Measurements from ENCODE around the gene MRLN.
"Not testable (repeated sequence)": the region's sequence is repeated elsewhere in the genome, so short reads cannot be mapped to it uniquely, and the experiment has no call there.

Gene MRLN

GRCh38 chr10:59745163-59745650 is 8.0 kb downstream of the MRLN start:
- ATAC-seq (no peak), DNase-seq (no peak)

GRCh38 chr10:59744762-59745161 is 8.5 kb downstream of the MRLN start:
- DNase-seq, ATAC-seq: not testable (repeated sequence)

- not testable (repeated sequence) for ATAC-seq
Observed at GRCh38 chr10:59744156-59744555, 9.1 kb downstream of the MRLN start.

GRCh38 chr10:59741583-59741982 is 11.7 kb downstream of the MRLN start:
- ATAC-seq (no peak), DNase-seq (no peak)

More at GRCh38 chr10:59744156-59744555, 9.1 kb downstream of the MRLN start:
- not testable (repeated sequence) for DNase-seq

GRCh38 chr10:59741048-59741447 is 12.2 kb downstream of the MRLN start:
- ATAC-seq (no peak), DNase-seq (no peak)

- ATAC-seq, result no peak
- no peak for DNase-seq
Observed at GRCh38 chr10:59736749-59737148, 16.5 kb downstream of the MRLN start.

GRCh38 chr10:59735296-59735695 is 18.0 kb downstream of the MRLN start:
- DNase-seq (no peak), ATAC-seq (no peak)

- ATAC-seq (no peak), DNase-seq (no peak)
Observed at GRCh38 chr10:59734014-59734462, 19.2 kb downstream of the MRLN start.

- not testable (repeated sequence) for DNase-seq, ATAC-seq
Observed at GRCh38 chr10:59733321-59734013, 19.8 kb downstream of the MRLN start.

- DNase-seq, ATAC-seq: not testable (repeated sequence)
Observed at GRCh38 chr10:59732849-59733248, 20.4 kb downstream of the MRLN start.

GRCh38 chr10:59729167-59729566 is 24.1 kb downstream of the MRLN start:
- not testable (repeated sequence) for DNase-seq, ATAC-seq

- no peak for ATAC-seq
- no peak for DNase-seq
Observed at GRCh38 chr10:59724098-59724938, 28.9 kb downstream of the MRLN start.

- ATAC-seq, result no peak
- DNase-seq, result no peak
Observed at GRCh38 chr10:59720377-59720776, 32.9 kb downstream of the MRLN start.

GRCh38 chr10:59719374-59719773 is 33.9 kb downstream of the MRLN start:
- ATAC-seq, result no peak

GRCh38 chr10:59718257-59718656 is 35.0 kb downstream of the MRLN start:
- DNase-seq, result no peak
- ATAC-seq, result no peak

More at GRCh38 chr10:59719374-59719773, 33.9 kb downstream of the MRLN start:
- DNase-seq, result no peak

- no peak for DNase-seq
- ATAC-seq, result no peak
Observed at GRCh38 chr10:59713196-59713821, 39.9 kb downstream of the MRLN start.

- DNase-seq (no peak), ATAC-seq (no peak)
Observed at GRCh38 chr10:59711871-59712494, 41.3 kb downstream of the MRLN start.

- DNase-seq (peak; percentile 63), ATAC-seq (peak; percentile 86)
Observed at GRCh38 chr10:59709395-59710125, 43.7 kb downstream of the MRLN start, which contains the start of gene SLC16A9. TSS of gene SLC16A9 (minus strand) at chr10:59709850. CDS start at chr10:59684291, 25,559 bp downstream.

- ATAC-seq (no peak), DNase-seq (peak; percentile 29)
Observed at GRCh38 chr10:59708816-59709394, 44.4 kb downstream of the MRLN start.

- DNase-seq, result no peak
- no peak for ATAC-seq
Observed at GRCh38 chr10:59706851-59707797, 46.1 kb downstream of the MRLN start.
